ENCODE measurements around the gene TPGS1. TPM values are rescaled to one million over a fixed set of nuclear protein-coding genes. Genes with fewer than 3 reads are reported as not detected.

Gene TPGS1
- total and polyA plus RNA-seq, 10 donors = 9.8 to 24.4 (median 19.5) TPM

- Histone ChIP-seq H3K36me3 (no peaks in the 10 kb centered on the region), H3K9me3 (peaks cover 0 to 15% (median 0%) of the 10 kb centered on the region in 8 donors), H3K4me1 (peaks cover 0 to 16% (median 10%) of the 10 kb centered on the region in 6 donors), H3K27me3 (replicated peaks in 1 of 7) (peaks cover 0 to 23% (median 5%) of the 10 kb centered on the region in 7 donors), H3K27ac (peak overlapping the region in 1 of 8 donors; percentile 11), H3K4me3 (no peak overlapping the region)
- 61 to 72% (median 65%) methylated on average over 17 to 21 of the region's 21 CpGs for WGBS, 5 donors
- TF ChIP-seq CTCF (IDR thresholded peaks at IDR 0.05 in 8 of 11, conservative IDR thresholded peaks at IDR 0.05 in 3 of 11) = no peak
- no peak for TF ChIP-seq POLR2AphosphoS5 (IDR thresholded peaks at IDR 0.05)
- TF ChIP-seq POLR2A (IDR thresholded peaks at IDR 0.05) = no peak
- intact Hi-C loops (cut with DNase I; ENCODE audit: low total_unique reads) = no loop called here
- peak; percentile 36 for DNase-seq
These were observed 23.8 kb upstream of the TPGS1 start for GRCh38 chr19:483332-484072.

- 62 to 76% (median 70%) methylated on average over 15 of the region's 15 CpGs for whole genome bisulfite sequencing, 5 donors
- H3K27ac ChIP-seq = no peak overlapping the region
- TF ChIP-seq CTCF (IDR thresholded peaks at IDR 0.05 in 8 of 11, conservative IDR thresholded peaks at IDR 0.05 in 3 of 11) (no peak), POLR2A (IDR thresholded peaks at IDR 0.05) (no peak), POLR2AphosphoS5 (IDR thresholded peaks at IDR 0.05) (no peak)
- DNase-seq = no peak
- H3K4me3 ChIP-seq = no peak overlapping the region
- no peaks in the 10 kb centered on the region for H3K36me3 ChIP-seq
- H3K9me3 ChIP-seq = peaks cover 0 to 15% (median 0%) of the 10 kb centered on the region in 8 donors
- peaks cover under 1 to 19% (median 13%) of the 10 kb centered on the region in 6 donors for H3K4me1 ChIP-seq
- intact Hi-C loops (cut with DNase I; ENCODE audit: low total_unique reads) = no loop called here
- H3K27me3 ChIP-seq (replicated peaks in 1 of 7) = peaks cover 0 to 23% (median 5%) of the 10 kb centered on the region in 7 donors
These were observed 22.8 kb upstream of the TPGS1 start for GRCh38 chr19:484494-484893.

GRCh38 chr19:485077-485476 is 22.2 kb upstream of the TPGS1 start:
- H3K4me1 ChIP-seq = peaks cover 5 to 19% (median 13%) of the 10 kb centered on the region in 6 donors
- TF ChIP-seq POLR2A (IDR thresholded peaks at IDR 0.05) = no peak
- no peak for TF ChIP-seq POLR2AphosphoS5 (IDR thresholded peaks at IDR 0.05)
- TF ChIP-seq CTCF (IDR thresholded peaks at IDR 0.05 in 8 of 11, conservative IDR thresholded peaks at IDR 0.05 in 3 of 11) = no peak
- intact Hi-C loops (cut with DNase I; ENCODE audit: low total_unique reads) = no loop called here
- H3K9me3 ChIP-seq = peaks cover 0 to 12% (median 0%) of the 10 kb centered on the region in 8 donors
- H3K36me3 ChIP-seq = no peaks in the 10 kb centered on the region
- DNase-seq = no peak
- H3K27ac ChIP-seq = no peak overlapping the region
- H3K4me3 ChIP-seq = no peak overlapping the region
- H3K27me3 ChIP-seq (replicated peaks in 1 of 7) = peaks cover 0 to 23% (median 5%) of the 10 kb centered on the region in 7 donors
- WGBS, 5 donors = 83 to 92% (median 87%) methylated on average over 21 to 22 of the region's 22 CpGs

- intact Hi-C loops (cut with DNase I; ENCODE audit: low total_unique reads) = no loop called here
These were observed 21.6 kb upstream of the TPGS1 start for GRCh38 chr19:485583-486236.

More at GRCh38 chr19:485583-486236, 21.6 kb upstream of the TPGS1 start:
- Histone ChIP-seq H3K27me3 (replicated peaks in 1 of 7) (peaks cover 0 to 23% (median 5%) of the 10 kb centered on the region in 7 donors), H3K4me3 (no peak overlapping the region), H3K36me3 (no peaks in the 10 kb centered on the region), H3K4me1 (peaks cover 5 to 22% (median 15%) of the 10 kb centered on the region in 6 donors), H3K9me3 (peaks cover 0 to 6% (median 0%) of the 10 kb centered on the region in 8 donors), H3K27ac (no peak overlapping the region)
- WGBS, 5 donors = 26 to 46% (median 42%) methylated on average over 20 to 23 of the region's 23 CpGs
- no peak for DNase-seq
- TF ChIP-seq POLR2A (IDR thresholded peaks at IDR 0.05) (no peak), POLR2AphosphoS5 (IDR thresholded peaks at IDR 0.05) (no peak), CTCF (IDR thresholded peaks at IDR 0.05 in 8 of 11, conservative IDR thresholded peaks at IDR 0.05 in 3 of 11) (no peak)
